Adipocyte (in vitro differentiated cells): ENCODE data around the gene PNPO.

Source experiments
- DNase-seq: peaks from one replicate; pipeline ENCODE4 v3.0.0-alpha.2; 2015; ENCODE audit warnings: low read depth
- H3K27me3 ChIP-seq: replicated peaks from 2 replicates; pipeline ENCODE4 v1.7.0; 2013; ENCODE audit warnings: mild to moderate bottlenecking, low read length, moderate library complexity; ENCODE audit not compliant: control insufficient read depth, insufficient read depth
- H3K36me3 ChIP-seq: 2 replicates; pipeline ENCODE4 v1.7.0; 2013; ENCODE audit warnings: low read length, mild to moderate bottlenecking, moderate library complexity; ENCODE audit not compliant: control insufficient read depth, insufficient read depth, severe bottlenecking
- H3K4me1 ChIP-seq: 2 replicates; pipeline ENCODE4 v1.7.0; 2013; ENCODE audit warnings: mild to moderate bottlenecking, low read length, moderate library complexity; ENCODE audit not compliant: control insufficient read depth, insufficient read depth
- H3K4me3 ChIP-seq: 2 replicates; pipeline ENCODE4 v1.7.0; 2013; ENCODE audit warnings: mild to moderate bottlenecking, low read length, moderate library complexity
- H3K9ac ChIP-seq: 2 replicates; pipeline ENCODE4 v1.7.0; 2013; ENCODE audit warnings: mild to moderate bottlenecking, low read length, moderate library complexity
- H3K9me3 ChIP-seq: 2 replicates; pipeline ENCODE4 v1.7.0; 2013; ENCODE audit warnings: mild to moderate bottlenecking, low read length, moderate library complexity; ENCODE audit not compliant: control insufficient read depth

Gene PNPO

GRCh38 chr17:47952171-47953021 is 11.0 kb downstream of the PNPO start:
- Histone ChIP-seq H3K9ac (no peak overlapping the region), H3K4me1 (peaks cover 11% of the 10 kb centered on the region), H3K4me3 (no peak overlapping the region), H3K27me3 (no peaks in the 10 kb centered on the region), H3K9me3 (no peaks in the 10 kb centered on the region), H3K36me3 (no peaks in the 10 kb centered on the region)
- no peak for DNase-seq

GRCh38 chr17:47953909-47954308 is 12.5 kb downstream of the PNPO start:
- Histone ChIP-seq H3K9me3 (no peaks in the 10 kb centered on the region), H3K9ac (no peak overlapping the region), H3K27me3 (peaks cover under 1% of the 10 kb centered on the region), H3K36me3 (no peaks in the 10 kb centered on the region), H3K4me1 (peaks cover 11% of the 10 kb centered on the region), H3K4me3 (no peak overlapping the region)
- no peak for DNase-seq

GRCh38 chr17:47955497-47956461 is 14.4 kb downstream of the PNPO start:
- Histone ChIP-seq H3K4me3 (no peak overlapping the region), H3K36me3 (no peaks in the 10 kb centered on the region), H3K9me3 (no peaks in the 10 kb centered on the region), H3K27me3 (peaks cover 3% of the 10 kb centered on the region), H3K9ac (no peak overlapping the region), H3K4me1 (peaks cover 3% of the 10 kb centered on the region)
- no peak for DNase-seq

- Histone ChIP-seq H3K9ac (no peak overlapping the region), H3K36me3 (no peaks in the 10 kb centered on the region), H3K4me1 (peaks cover 3% of the 10 kb centered on the region), H3K9me3 (peaks cover 5% of the 10 kb centered on the region), H3K4me3 (no peak overlapping the region), H3K27me3 (peaks cover 3% of the 10 kb centered on the region)
- DNase-seq, result no peak
Measured at GRCh38 chr17:47956791-47957590, 15.6 kb downstream of the PNPO start.

- no peak within 1 kb of the TSS for H3K4me3 ChIP-seq
- H3K9ac ChIP-seq, result no peak within 1 kb of the TSS
- no peak for DNase-seq
- H3K27me3 ChIP-seq, result peaks cover 3% of the 10 kb centered on the region
- peaks cover 5% of the 10 kb centered on the region for H3K9me3 ChIP-seq
- peaks cover 3% of the 10 kb centered on the region for H3K4me1 ChIP-seq
- H3K36me3 ChIP-seq, result no peaks in the 10 kb centered on the region
Measured at GRCh38 chr17:47957591-47958490, 16.5 kb downstream of the PNPO start, which contains the start of gene PRR15L. Gene PRR15L (minus strand): TSS chr17:47957883. CDS start chr17:47953234, 4,649 bp downstream.

GRCh38 chr17:47959825-47960655 is 18.7 kb downstream of the PNPO start:
- Histone ChIP-seq H3K27me3 (peaks cover 3% of the 10 kb centered on the region), H3K9me3 (peaks cover 5% of the 10 kb centered on the region), H3K4me1 (peaks cover 3% of the 10 kb centered on the region), H3K36me3 (no peaks in the 10 kb centered on the region), H3K4me3 (no peak overlapping the region), H3K9ac (no peak overlapping the region)
- DNase-seq, result no peak

GRCh38 chr17:47961406-47961805 is 20.0 kb downstream of the PNPO start:
- no peak for DNase-seq
- Histone ChIP-seq H3K27me3 (peaks cover 3% of the 10 kb centered on the region), H3K36me3 (no peaks in the 10 kb centered on the region), H3K9ac (no peak overlapping the region), H3K9me3 (peaks cover 5% of the 10 kb centered on the region), H3K4me3 (no peak overlapping the region), H3K4me1 (peaks cover 11% of the 10 kb centered on the region)

GRCh38 chr17:47962901-47963300 is 21.5 kb downstream of the PNPO start:
- Histone ChIP-seq H3K4me1 (peaks cover 23% of the 10 kb centered on the region), H3K9ac (no peak overlapping the region), H3K9me3 (peaks cover 5% of the 10 kb centered on the region), H3K36me3 (no peaks in the 10 kb centered on the region), H3K27me3 (peaks cover 3% of the 10 kb centered on the region), H3K4me3 (no peak overlapping the region)
- no peak for DNase-seq

- H3K4me1 ChIP-seq, result peaks cover 27% of the 10 kb centered on the region
- H3K27me3 ChIP-seq, result no peaks in the 10 kb centered on the region
- H3K4me3 ChIP-seq, result no peak overlapping the region
- H3K9me3 ChIP-seq, result peaks cover 5% of the 10 kb centered on the region
- H3K9ac ChIP-seq, result no peak overlapping the region
- DNase-seq, result no peak
- no peaks in the 10 kb centered on the region for H3K36me3 ChIP-seq
Measured at GRCh38 chr17:47964856-47965255, 23.5 kb downstream of the PNPO start.
